Activated CD8-positive, alpha-beta T cell treated with anti-CD3 and anti-CD28 coated beads, Interleukin-2, amount 10 ng/mL, durations not matched to agents 7 days and 5 days (primary cell): ENCODE measurements around the gene ALKBH6. TPM values are rescaled to one million over a fixed set of nuclear protein-coding genes. Genes with fewer than 3 reads are reported as not detected.

Source experiments
- ATAC-seq: fragments of 150-1000 bp; cut with Tn5 transposase; one replicate; pipeline ENCODE4 v1.10.0; 2021; ENCODE audit warnings: moderate library complexity
- CTCF ChIA-PET: fragments of 350-600 bp; sonication (Branson Sonifier 250); formaldehyde crosslinking; loops from one replicate; lab custom pipeline; 2021; ENCODE audit warnings: antibody characterized with exemption; lab: Charles Lee
- POLR2A ChIA-PET: fragments of 350-600 bp; sonication (Branson Sonifier 250); formaldehyde crosslinking; loops from one replicate; lab custom pipeline; 2021; ENCODE audit warnings: antibody characterized with exemption; lab: Charles Lee
- DNase-seq: peaks from one replicate; pipeline ENCODE4 v3.0.0-alpha.2; 2020
- H3K27ac Mint-ChIP-seq: one replicate; pipeline ENCODE4 v1.8.0; 2021; ENCODE audit warnings: mild to moderate bottlenecking, mixed read lengths
- H3K27me3 Mint-ChIP-seq: one replicate; pipeline ENCODE4 v1.8.0; 2021; ENCODE audit warnings: low read depth, mixed read lengths
- H3K36me3 Mint-ChIP-seq: one replicate; pipeline ENCODE4 v1.8.0; 2021; ENCODE audit warnings: low read depth, mixed read lengths
- H3K4me1 Mint-ChIP-seq: one replicate; pipeline ENCODE4 v1.8.0; 2021; ENCODE audit warnings: low read depth, mixed read lengths
- H3K4me3 Mint-ChIP-seq: one replicate; pipeline ENCODE4 v1.8.0; 2021; ENCODE audit warnings: mild to moderate bottlenecking, mixed read lengths
- H3K9me3 Mint-ChIP-seq: one replicate; pipeline ENCODE4 v1.8.0; 2022; ENCODE audit warnings: mixed read lengths; ENCODE audit not compliant: insufficient read depth
- total RNA-seq, 2 experiments: library from RNA; stranded (reverse); gene quantifications; one replicate each; pipeline ENCODE4 v1.2.3, GENCODE V29; 2021

ALKBH6 gene
- total RNA-seq, 2 experiments from 2014 or later, result 43.3 to 47.2 TPM

DNA sequence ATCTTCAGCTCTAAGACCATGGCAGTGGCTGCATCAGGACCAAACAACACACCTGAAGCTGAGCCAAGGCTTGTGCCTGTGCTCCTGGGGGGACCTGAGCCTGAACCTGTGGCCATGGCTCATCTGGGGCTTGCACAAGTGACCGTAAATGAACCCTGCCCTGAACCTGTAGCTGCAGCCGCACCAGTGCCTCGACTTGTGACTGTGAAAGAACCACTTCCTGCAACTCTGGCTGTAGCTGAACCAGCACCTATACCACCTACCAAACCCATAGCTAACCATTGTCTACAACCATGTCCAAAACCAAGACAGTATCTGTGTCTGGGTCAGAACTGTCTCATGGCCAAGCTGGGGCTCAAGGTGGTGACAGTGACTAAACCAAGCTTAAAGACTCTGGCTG is 47.2 kb downstream of the ALKBH6 start:
- H3K36me3 Mint-ChIP-seq, result no peaks in the 10 kb centered on the region
- ATAC-seq (no peak), DNase-seq (no peak)
- CTCF ChIA-PET, result interaction anchor here (1.0 to 2.2 kb wide), 3 partner anchors 8 to 36 kb away, joined by 4 to 6 read pairs (median 6); no protein-coding TSS in a partner anchor
- H3K9me3 Mint-ChIP-seq, result no peaks in the 10 kb centered on the region
- H3K27ac Mint-ChIP-seq, result no peak overlapping the region
- H3K27me3 Mint-ChIP-seq, result peaks cover 6% of the 10 kb centered on the region
- no peak overlapping the region for H3K4me3 Mint-ChIP-seq
- peaks cover 6% of the 10 kb centered on the region for H3K4me1 Mint-ChIP-seq
- POLR2A ChIA-PET, result interaction anchor here (0.8 to 0.9 kb wide), 2 partner anchors 9 to 37 kb away, joined by 3 read pairs; no protein-coding TSS in a partner anchor

DNA sequence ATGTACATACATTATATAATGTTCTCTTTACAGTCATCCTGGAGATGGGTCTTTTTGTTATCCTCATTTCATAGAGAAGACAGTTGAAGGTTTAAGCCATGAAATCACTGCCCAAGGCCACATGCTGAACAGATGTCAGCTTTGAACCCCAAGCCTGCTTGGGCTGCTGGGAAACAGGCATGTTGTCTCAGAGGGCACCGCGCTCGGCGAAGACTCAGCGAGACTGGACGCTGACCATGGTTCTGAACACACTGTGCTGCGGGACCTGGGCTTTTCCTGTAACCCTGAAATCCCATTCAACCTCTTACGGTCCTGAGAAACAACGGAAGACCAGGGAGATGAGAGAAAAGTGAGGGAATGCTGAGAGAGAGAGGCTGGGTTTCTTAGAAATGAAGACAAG is 50.5 kb downstream of the ALKBH6 start:
- peaks cover 18% of the 10 kb centered on the region for H3K27me3 Mint-ChIP-seq
- DNase-seq (peak; percentile 74), ATAC-seq (peak; percentile 53)
- POLR2A ChIA-PET, result interaction anchor here (0.9 kb wide), 1 partner anchor 32 kb away, joined by 4 read pairs; no protein-coding TSS in a partner anchor
- H3K9me3 Mint-ChIP-seq, result no peaks in the 10 kb centered on the region
- H3K36me3 Mint-ChIP-seq, result no peaks in the 10 kb centered on the region
- peaks cover 17% of the 10 kb centered on the region for H3K4me1 Mint-ChIP-seq
- no peak overlapping the region for H3K4me3 Mint-ChIP-seq
- H3K27ac Mint-ChIP-seq, result no peak overlapping the region
- CTCF ChIA-PET, result interaction anchor here (0.9 kb wide), 1 partner anchor 10 kb away, joined by 3 read pairs; no protein-coding TSS in a partner anchor

DNA sequence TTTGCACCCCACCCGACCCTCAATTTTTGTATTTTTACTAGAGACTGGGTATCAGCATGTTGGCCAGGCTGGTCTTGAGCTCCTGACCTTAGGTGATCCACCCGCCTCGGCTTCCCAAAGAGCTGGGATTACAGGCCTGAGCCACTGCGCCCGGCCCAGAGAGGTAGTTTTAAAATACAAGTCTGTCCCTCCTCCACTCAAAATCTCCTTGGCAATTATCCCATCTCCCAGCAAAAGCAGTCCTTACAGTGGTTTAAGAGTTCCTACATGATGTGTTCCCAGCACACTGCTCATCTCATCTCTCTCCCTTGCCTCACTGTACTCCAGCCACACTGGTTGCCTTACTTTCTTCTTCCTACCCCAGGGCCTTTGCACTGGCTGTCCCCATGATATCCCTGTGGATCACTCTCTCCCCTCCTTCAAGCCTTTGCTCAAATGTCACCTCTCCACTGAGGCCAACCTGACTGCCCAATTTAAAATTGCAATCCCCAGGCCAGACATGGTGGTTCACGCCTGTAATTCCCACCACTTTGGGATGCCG is 53.5 kb downstream of the ALKBH6 start:
- DNase-seq (no peak), ATAC-seq (no peak)
- Mint-ChIP-seq H3K9me3 (peaks cover 5% of the 10 kb centered on the region), H3K27me3 (peaks cover 26% of the 10 kb centered on the region), H3K4me3 (no peak overlapping the region), H3K27ac (no peak overlapping the region), H3K4me1 (peaks cover 18% of the 10 kb centered on the region), H3K36me3 (peaks cover 4% of the 10 kb centered on the region)
- ChIA-PET POLR2A (no interaction called here), CTCF (interaction anchor here (1.5 kb wide), 1 partner anchor 81 kb away, joined by 4 read pairs; no protein-coding TSS in a partner anchor)

DNA sequence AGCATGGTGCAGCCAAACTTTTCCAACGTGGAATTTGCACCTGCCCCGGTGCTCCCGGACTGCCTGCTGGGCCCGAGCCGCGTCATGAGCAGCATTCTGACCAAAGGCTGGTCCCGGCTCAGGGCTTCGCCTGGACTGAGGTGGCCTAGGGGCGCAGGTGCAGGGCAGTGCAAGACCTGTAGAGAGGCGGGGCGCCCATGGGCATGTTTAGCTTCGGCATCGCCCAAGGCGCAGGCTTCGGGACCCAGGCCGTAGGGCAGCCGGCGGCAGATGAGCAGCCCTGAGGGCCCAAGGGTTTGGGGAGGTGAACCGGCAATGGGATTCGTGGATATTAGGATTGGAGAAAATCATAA is 54.1 kb downstream of the ALKBH6 start:
- Mint-ChIP-seq H3K4me1 (peaks cover 21% of the 10 kb centered on the region), H3K9me3 (peaks cover 5% of the 10 kb centered on the region), H3K27me3 (peaks cover 26% of the 10 kb centered on the region), H3K27ac (no peak overlapping the region), H3K36me3 (peaks cover 4% of the 10 kb centered on the region), H3K4me3 (no peak overlapping the region)
- ChIA-PET CTCF (interaction anchor here (1.5 kb wide), 1 partner anchor 80 kb away, joined by 4 read pairs; no protein-coding TSS in a partner anchor), POLR2A (no interaction called here)
- ATAC-seq, result no peak
- DNase-seq, result no peak

Other genes with a start within 250 kb of the ALKBH6 start
- gene ARHGAP33, start 238.6 kb downstream of the ALKBH6 start, total RNA-seq, result 10 to 100 TPM; 66.6 to 71.0 TPM
- not detected for gene PRODH2, start 201.4 kb downstream of the ALKBH6 start, total RNA-seq
- not detected for gene NPHS1, start 161.7 kb downstream of the ALKBH6 start, total RNA-seq
- 1 to 10 TPM; 1.9 to 2.2 TPM for gene KIRREL2, start 157.3 kb downstream of the ALKBH6 start, total RNA-seq
- gene APLP1, start 145.6 kb downstream of the ALKBH6 start, total RNA-seq, result 1 to 10 TPM in 1 of 2 experiments, under 1 TPM in 1; 0.87 to 1.4 TPM
- 10 to 100 TPM; 39.0 to 40.7 TPM for gene NFKBID, start 113.7 kb downstream of the ALKBH6 start, total RNA-seq
- gene HCST, start 111.7 kb downstream of the ALKBH6 start, total RNA-seq, result 100 to 1,000 TPM; 196 to 216 TPM
- under 1 TPM; 0.52 to 0.71 TPM for gene TYROBP, start 105.9 kb downstream of the ALKBH6 start, total RNA-seq
- gene LRFN3, start 77.8 kb downstream of the ALKBH6 start, total RNA-seq, result 10 to 100 TPM in 1 of 2 experiments, 1 to 10 TPM in 1; 9.8 to 10.3 TPM
- gene SDHAF1, start 19.0 kb downstream of the ALKBH6 start, total RNA-seq, result 10 to 100 TPM; 20.1 to 21.4 TPM
- 1 to 10 TPM; 1.8 to 2.6 TPM for gene SYNE4, start 5.4 kb downstream of the ALKBH6 start, total RNA-seq
- gene CLIP3, start 18.7 kb upstream of the ALKBH6 start, total RNA-seq, result 1 to 10 TPM in 1 of 2 experiments, under 1 TPM in 1; 0.74 to 1.7 TPM
- gene THAP8, start 40.1 kb upstream of the ALKBH6 start, total RNA-seq, result 1 to 10 TPM; 5.7 to 5.8 TPM
- gene WDR62, start 40.7 kb upstream of the ALKBH6 start, total RNA-seq, result 10 to 100 TPM; 43.6 to 44.5 TPM
- under 1 TPM in 1 of 2 experiments, not detected in 1; 0.58 TPM for gene OVOL3, start 96.9 kb upstream of the ALKBH6 start, total RNA-seq
- 10 to 100 TPM; 50.5 to 57.3 TPM for gene POLR2I, start 100.7 kb upstream of the ALKBH6 start, total RNA-seq
- 100 to 1,000 TPM; 186 to 200 TPM for gene TBCB, start 101.3 kb upstream of the ALKBH6 start, total RNA-seq
- gene CAPNS1, start 125.9 kb upstream of the ALKBH6 start, total RNA-seq, result 100 to 1,000 TPM; 547 to 569 TPM
- gene COX7A1, start 138.2 kb upstream of the ALKBH6 start, total RNA-seq, result not detected
- 1 to 10 TPM; 2.2 to 2.7 TPM for gene ZNF565, start 200.5 kb upstream of the ALKBH6 start, total RNA-seq
- gene ZNF146, start 200.9 kb upstream of the ALKBH6 start, total RNA-seq, result 10 to 100 TPM; 61.7 to 63.8 TPM